HG03108 (cell line): Measurements from ENCODE around the gene TGFB3.
"Not testable (repeated sequence)": the region's sequence is repeated elsewhere in the genome, so short reads cannot be mapped to it uniquely, and the experiment has no call there.

ENCODE experiments used
- ATAC-seq: cut with Tn5 transposase; IDR thresholded peaks from one replicate; pipeline ENCODE4 v1.9.1; 2021; ENCODE audit warnings: moderate library complexity; ENCODE audit not compliant: unreplicated experiment

TGFB3 gene

GRCh38 chr14:75981426-75982265 lies at the start of gene TGFB3:
TGFB3 (minus strand) TSS chr14:75981995; CDS start chr14:75980893, 1,102 bp downstream.
- ATAC-seq, result peak; percentile 33

GRCh38 chr14:76024211-76024907 lies 42.6 kb upstream of the TGFB3 start:
- no peak for ATAC-seq

- ATAC-seq, result no peak
Observed at GRCh38 chr14:76023757-76024156, 42.0 kb upstream of the TGFB3 start.

GRCh38 chr14:76022991-76023390 lies 41.2 kb upstream of the TGFB3 start:
- no peak for ATAC-seq

- ATAC-seq, result no peak
Observed at GRCh38 chr14:76019676-76020075, 37.9 kb upstream of the TGFB3 start.

- ATAC-seq, result no peak
Observed at GRCh38 chr14:76015668-76016067, 33.9 kb upstream of the TGFB3 start.

- no peak for ATAC-seq
Observed at GRCh38 chr14:76015191-76015590, 33.4 kb upstream of the TGFB3 start.

GRCh38 chr14:76012354-76012753 lies 30.6 kb upstream of the TGFB3 start:
- no peak for ATAC-seq

GRCh38 chr14:76011930-76012329 lies 30.1 kb upstream of the TGFB3 start:
- ATAC-seq, result no peak

GRCh38 chr14:76009627-76010026 lies 27.8 kb upstream of the TGFB3 start:
- ATAC-seq, result not testable (repeated sequence)

GRCh38 chr14:76007852-76008251 lies 26.1 kb upstream of the TGFB3 start:
- no peak for ATAC-seq

- ATAC-seq, result no peak
Observed at GRCh38 chr14:76007379-76007778, 25.6 kb upstream of the TGFB3 start.

- no peak for ATAC-seq
Observed at GRCh38 chr14:76006253-76006652, 24.5 kb upstream of the TGFB3 start.

GRCh38 chr14:76002383-76002782 lies 20.6 kb upstream of the TGFB3 start:
- ATAC-seq, result no peak

GRCh38 chr14:75999511-76000190 lies 17.9 kb upstream of the TGFB3 start:
- no peak for ATAC-seq

GRCh38 chr14:75996488-75996887 lies 14.7 kb upstream of the TGFB3 start:
- ATAC-seq, result no peak

- ATAC-seq, result no peak
Observed at GRCh38 chr14:75995372-75996041, 13.7 kb upstream of the TGFB3 start.

GRCh38 chr14:75993567-75994041 lies 11.8 kb upstream of the TGFB3 start:
- peak; percentile 58 for ATAC-seq

- no peak for ATAC-seq
Observed at GRCh38 chr14:75991753-75992152, 10.0 kb upstream of the TGFB3 start.

GRCh38 chr14:75990297-75990696 lies 8.5 kb upstream of the TGFB3 start:
- no peak for ATAC-seq

- no peak for ATAC-seq
Observed at GRCh38 chr14:75989134-75989533, 7.3 kb upstream of the TGFB3 start.
